ENCODE measurements around the gene KLHL30. TPM values are rescaled to one million over a fixed set of nuclear protein-coding genes. Genes with fewer than 3 reads are reported as not detected.

The KLHL30 gene
- total RNA-seq, 2 experiments from 2014 or later, result 0.09 to 1.9 TPM

- intact Hi-C loops (cut with micrococcal nuclease; ENCODE audit: unreplicated experiment), result loop anchor here (5.0 to 10.0 kb wide), 3 partner anchors 80 to 308 kb away; partner anchors contain the start of genes HES6, RAMP1 and UBE2F
- no peak overlapping the region for H2AFZ ChIP-seq (ENCODE audit: low read length)
- peaks cover 21% of the 10 kb centered on the region for H3K4me1 ChIP-seq (ENCODE audit: insufficient read depth, low read length, poor library complexity, severe bottlenecking)
- no peak overlapping the region for H3K27ac ChIP-seq (ENCODE audit: low read depth, low read length, poor library complexity, severe bottlenecking)
- H4K20me1 ChIP-seq (ENCODE audit: insufficient read depth, low read length), result no peaks in the 10 kb centered on the region
- no peak for DNase-seq (ENCODE audit: low spot score)
- H3K4me3 ChIP-seq (ENCODE audit: low read depth, low read length, poor library complexity, severe bottlenecking), result no peak overlapping the region
- no peaks in the 10 kb centered on the region for H3K79me2 ChIP-seq (ENCODE audit: insufficient read depth, low read depth, low read length)
- no peaks in the 10 kb centered on the region for H3K36me3 ChIP-seq (ENCODE audit: insufficient read depth, low read length)
- TF ChIP-seq EZH2phosphoT487 (IDR thresholded peaks at IDR 0.05; ENCODE audit: borderline replicate concordance, low read depth, low read length) (no peak), CTCF (conservative IDR thresholded peaks at IDR 0.05; ENCODE audit: low read length) (no peak)
- no peaks in the 10 kb centered on the region for H3K9me2 ChIP-seq (ENCODE audit: insufficient read depth, low read length)
- no peak overlapping the region for H3K4me2 ChIP-seq (ENCODE audit: low read length)
- H3K9me3 ChIP-seq (ENCODE audit: low read length), result no peaks in the 10 kb centered on the region
- POLR2A ChIA-PET, result no interaction called here
- no TSS peak for BruUV-seq (replicated peaks)
- CTCF ChIA-PET (ENCODE audit: unreplicated experiment), result interaction anchor here (1.5 kb wide), 1 partner anchor 101 kb away, joined by 7 read pairs; no protein-coding TSS in a partner anchor
These were observed 23.9 kb downstream of the KLHL30 start for GRCh38 chr2:238162251-238162845.

- Histone ChIP-seq H2AFZ (ENCODE audit: low read length) (no peak overlapping the region), H3K4me1 (ENCODE audit: insufficient read depth, low read length, poor library complexity, severe bottlenecking) (peaks cover 21% of the 10 kb centered on the region), H3K9me2 (ENCODE audit: insufficient read depth, low read length) (no peaks in the 10 kb centered on the region), H3K79me2 (ENCODE audit: insufficient read depth, low read depth, low read length) (no peaks in the 10 kb centered on the region), H3K9me3 (ENCODE audit: low read length) (no peaks in the 10 kb centered on the region), H3K27ac (ENCODE audit: low read depth, low read length, poor library complexity, severe bottlenecking) (no peak overlapping the region), H3K36me3 (ENCODE audit: insufficient read depth, low read length) (no peaks in the 10 kb centered on the region; the same call in 1 of the 2 replicates), H3K4me2 (ENCODE audit: low read length) (no peak overlapping the region), H4K20me1 (ENCODE audit: insufficient read depth, low read length) (no peaks in the 10 kb centered on the region), H3K4me3 (ENCODE audit: low read depth, low read length, poor library complexity, severe bottlenecking) (no peak overlapping the region)
- TF ChIP-seq CTCF (conservative IDR thresholded peaks at IDR 0.05; ENCODE audit: low read length), result no peak
- DNase-seq (ENCODE audit: low spot score), result no peak
- ChIA-PET POLR2A (no interaction called here), CTCF (ENCODE audit: unreplicated experiment) (interaction anchor here (1.5 kb wide), 1 partner anchor 100 kb away, joined by 7 read pairs; no protein-coding TSS in a partner anchor)
- intact Hi-C loops (cut with micrococcal nuclease; ENCODE audit: unreplicated experiment), result loop anchor here (5.0 to 10.0 kb wide), 3 partner anchors 79 to 308 kb away; partner anchors contain the start of genes HES6, RAMP1 and UBE2F
- no TSS peak for BruUV-seq (replicated peaks)
These were observed 24.5 kb downstream of the KLHL30 start for GRCh38 chr2:238162846-238163441.
